Measurements from ENCODE around the gene OR2M2. TPM values are rescaled to one million over a fixed set of nuclear protein-coding genes. Genes with fewer than 3 reads are reported as not detected.

Gene OR2M2
- total and polyA plus RNA-seq, 2 of the 4 experiments (the other 2 are of a cell fraction) = not detected

DNA sequence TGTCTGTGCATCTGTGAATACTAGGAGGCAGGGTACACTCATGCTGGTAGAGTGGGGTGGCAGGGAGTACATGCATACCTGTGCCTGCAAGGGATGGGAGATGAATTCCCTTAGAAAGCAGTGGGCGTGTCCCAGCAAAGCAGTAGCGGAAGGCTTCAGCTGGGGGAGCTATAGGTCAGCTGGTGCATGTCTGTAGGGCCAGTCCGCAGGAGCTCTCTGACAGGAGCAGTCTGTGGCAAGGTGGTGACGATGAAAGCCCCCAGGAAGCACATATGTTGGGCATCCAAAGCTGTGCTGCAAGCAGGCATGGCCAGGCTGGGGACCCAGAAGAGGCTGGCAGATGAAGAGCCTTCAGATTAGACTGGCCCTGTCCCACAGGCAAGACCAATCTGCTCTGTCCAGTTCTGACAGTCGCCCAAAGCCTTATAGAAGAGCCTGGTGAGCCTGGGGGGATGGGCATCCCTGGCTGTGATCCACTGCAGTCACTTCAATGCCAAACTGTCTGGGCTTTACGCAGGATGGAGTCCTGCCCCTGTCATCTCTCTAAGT, 54.8 kb downstream of the OR2M2 start:
- in situ Hi-C loops (cut with MboI; ENCODE audit: low sequenced_read_pairs) = no loop called here
- intact Hi-C loops (cut with micrococcal nuclease) = no loop called here

More for the DNA sequence above, 54.8 kb downstream of the OR2M2 start:
- H3K9ac ChIP-seq (ENCODE audit: low read depth, low read length) = no peak overlapping the region
- H3K79me1 ChIP-seq (ENCODE audit: low read depth in 1 of 2, low read length in 2 of 2) = no peaks in the 10 kb centered on the region
- no peak overlapping the region for H4K5ac ChIP-seq (ENCODE audit: low read depth, low read length)
- H2BK20ac ChIP-seq (ENCODE audit: low read depth, low read length) = no peak overlapping the region
- H3K9me1 ChIP-seq (ENCODE audit: insufficient read depth, low read length) = no peaks in the 10 kb centered on the region
- H3K56ac ChIP-seq (ENCODE audit: extremely low read depth, insufficient read depth, low read length) = no peak overlapping the region
- dilution Hi-C loops (cut with HindIII; ENCODE audit: low sequenced_read_pairs, unreplicated experiment) = no loop called here
- no peak overlapping the region for H3K4ac ChIP-seq (ENCODE audit: low read depth, low read length)
- H2AFZ ChIP-seq (replicated peaks; ENCODE audit: low read length, poor library complexity) = no peak overlapping the region
- ChIA-PET POLR2A (ENCODE audit: unreplicated experiment) (no interaction called here), CTCF (no interaction called here)
- H3K4me1 ChIP-seq (ENCODE audit: control insufficient read depth, insufficient read depth, low read length) = no peaks in the 10 kb centered on the region
- H2BK15ac ChIP-seq (ENCODE audit: low read depth, low read length) = no peak overlapping the region
- no TSS peak for BruUV-seq (replicated peaks)
- no CpG with 5 or more reads among the region's 6 CpGs for WGBS, 2 experiments (ENCODE audit: extremely low coverage in 2 of 2, insufficient read length in 1 of 2)
- TF ChIP-seq, protein P1, sequence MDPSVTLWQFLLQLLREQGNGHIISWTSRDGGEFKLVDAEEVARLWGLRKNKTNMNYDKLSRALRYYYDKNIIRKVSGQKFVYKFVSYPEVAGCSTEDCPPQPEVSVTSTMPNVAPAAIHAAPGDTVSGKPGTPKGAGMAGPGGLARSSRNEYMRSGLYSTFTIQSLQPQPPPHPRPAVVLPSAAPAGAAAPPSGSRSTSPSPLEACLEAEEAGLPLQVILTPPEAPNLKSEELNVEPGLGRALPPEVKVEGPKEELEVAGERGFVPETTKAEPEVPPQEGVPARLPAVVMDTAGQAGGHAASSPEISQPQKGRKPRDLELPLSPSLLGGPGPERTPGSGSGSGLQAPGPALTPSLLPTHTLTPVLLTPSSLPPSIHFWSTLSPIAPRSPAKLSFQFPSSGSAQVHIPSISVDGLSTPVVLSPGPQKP (IDR thresholded peaks at IDR 0.05; ENCODE audit: borderline replicate concordance, low read depth, low read length) = no peak
- no peak for TF ChIP-seq FOS (IDR thresholded peaks at IDR 0.05; ENCODE audit: low read depth, low read length)
- no peak for TF ChIP-seq RAD21 (IDR thresholded peaks at IDR 0.05; ENCODE audit: low read length)
- TF ChIP-seq RCOR1 (IDR thresholded peaks at IDR 0.05; ENCODE audit: insufficient replicate concordance, low read length) = no peak
- TF ChIP-seq MXI1 (IDR thresholded peaks at IDR 0.05; ENCODE audit: borderline replicate concordance, low read depth, low read length) = no peak
- TF ChIP-seq POLR2A (IDR thresholded peaks at IDR 0.05; ENCODE audit: low read depth, low read length) = no peak
- TF ChIP-seq CEBPB (IDR thresholded peaks at IDR 0.05; ENCODE audit: low read depth, low read length) = no peak
- TF ChIP-seq MAFK (IDR thresholded peaks at IDR 0.05; ENCODE audit: low read depth, low read length) = no peak
- no peak for TF ChIP-seq MAZ (IDR thresholded peaks at IDR 0.05; ENCODE audit: borderline replicate concordance, low read depth, low read length)
- TF ChIP-seq NFE2L2 (IDR thresholded peaks at IDR 0.05; ENCODE audit: low read depth, low read length) = no peak
- no peak for TF ChIP-seq CHD1 (IDR thresholded peaks at IDR 0.05; ENCODE audit: low read depth, low read length)
- TF ChIP-seq SMC3 (IDR thresholded peaks at IDR 0.05; ENCODE audit: low read depth, low read length) = no peak
- no peak for TF ChIP-seq RFX5 (IDR thresholded peaks at IDR 0.05; ENCODE audit: low read depth, low read length)
- no peak overlapping the region for H3K23ac ChIP-seq (ENCODE audit: low read depth, low read length)
- H3K4me3 ChIP-seq (ENCODE audit: insufficient read depth, low read depth, low read length) = no peak overlapping the region
- H3K4me2 ChIP-seq (ENCODE audit: low read depth, low read length) = no peak overlapping the region
- no peak overlapping the region for H3K14ac ChIP-seq (replicated peaks; ENCODE audit: low read depth, low read length)
- H4K20me1 ChIP-seq (ENCODE audit: insufficient read depth, low read length) = no peaks in the 10 kb centered on the region
- H4K91ac ChIP-seq (ENCODE audit: insufficient read depth, low read depth, low read length) = no peak overlapping the region
- no peaks in the 10 kb centered on the region for H3K27me3 ChIP-seq (ENCODE audit: control insufficient read depth, insufficient read depth, low read length)
- no peak overlapping the region for H2AK9ac ChIP-seq (replicated peaks; ENCODE audit: low read depth, low read length, poor library complexity)
- no peak overlapping the region for H4K8ac ChIP-seq (ENCODE audit: low read depth in 2 of 2, low read length in 2 of 2)
- no peak for DNase-seq
- H2AK5ac ChIP-seq (ENCODE audit: low read depth, low read length) = no peak overlapping the region
- H3K9me3 ChIP-seq (ENCODE audit: control insufficient read depth, insufficient read depth, low read length) = peaks cover 10% of the 10 kb centered on the region
- H3K27ac ChIP-seq (ENCODE audit: insufficient read depth, low read length) = no peak overlapping the region
- no peak for ATAC-seq (ENCODE audit: low read depth)
- H3K36me3 ChIP-seq (ENCODE audit: control insufficient read depth, insufficient read depth, low read length) = no peaks in the 10 kb centered on the region
- H3K18ac ChIP-seq (ENCODE audit: low read depth, low read length) = no peak overlapping the region
- H2BK5ac ChIP-seq (ENCODE audit: low read depth, low read length, poor library complexity, severe bottlenecking) = no peak overlapping the region
- H2BK120ac ChIP-seq (ENCODE audit: low read depth, low read length) = no peak overlapping the region
